Hepatocyte (in vitro differentiated cells): ENCODE measurements around the gene TMEM204. TPM values are rescaled to one million over a fixed set of nuclear protein-coding genes. Genes with fewer than 3 reads are reported as not detected.

Experiments
- DNase-seq: peaks from one replicate; pipeline ENCODE4 v3.0.0-alpha.2; 2016; ENCODE audit warnings: low spot score
- H2AFZ ChIP-seq: fragments of 200-600 bp; sonication (generic); 2 replicates; pipeline ENCODE4 v1.6.0; 2016; ENCODE audit warnings: antibody characterized with exemption, mild to moderate bottlenecking
- H3K27ac ChIP-seq: fragments of 200-600 bp; sonication (generic); 2 replicates; pipeline ENCODE4 v1.5.1; 2016; ENCODE audit warnings: mild to moderate bottlenecking
- H3K27me3 ChIP-seq: fragments of 200-600 bp; sonication (generic); 2 replicates; pipeline ENCODE4 v1.6.1; 2016
- H3K36me3 ChIP-seq: fragments of 200-600 bp; sonication (generic); replicated peaks from 2 replicates; pipeline ENCODE4 v1.5.1; 2016; ENCODE audit warnings: low read depth; ENCODE audit not compliant: insufficient read depth
- H3K4me1 ChIP-seq: fragments of 200-600 bp; sonication (generic); 2 replicates; pipeline ENCODE4 v1.5.1; 2016; ENCODE audit warnings: mild to moderate bottlenecking, moderate library complexity; ENCODE audit not compliant: insufficient read depth
- H3K4me2 ChIP-seq: fragments of 200-600 bp; sonication (generic); 2 replicates; pipeline ENCODE4 v1.6.0; 2016
- H3K4me3 ChIP-seq: fragments of 200-600 bp; sonication (generic); 2 replicates; pipeline ENCODE4 v1.5.1; 2016; ENCODE audit warnings: mild to moderate bottlenecking
- H3K79me2 ChIP-seq: fragments of 200-600 bp; sonication (generic); 2 replicates; pipeline ENCODE4 v1.6.0; 2017; ENCODE audit warnings: mild to moderate bottlenecking
- H3K9me2 ChIP-seq: fragments of 200-600 bp; sonication (generic); replicated peaks from 2 replicates; pipeline ENCODE4 v1.6.0; 2017; ENCODE audit warnings: mild to moderate bottlenecking; ENCODE audit not compliant: insufficient read depth
- H3K9me3 ChIP-seq: fragments of 200-600 bp; sonication (generic); 2 replicates; pipeline ENCODE4 v1.5.1; 2016; ENCODE audit warnings: low read depth, mild to moderate bottlenecking
- H4K20me1 ChIP-seq: fragments of 200-600 bp; sonication (generic); 2 replicates; pipeline ENCODE4 v1.6.0; 2016; ENCODE audit warnings: mild to moderate bottlenecking; ENCODE audit not compliant: insufficient read depth, poor library complexity, severe bottlenecking
- EZH2 ChIP-seq: fragments of 200-600 bp; sonication (generic); IDR thresholded peaks from 2 replicates; pipeline ENCODE4 v1.6.1; 2016; ENCODE audit warnings: antibody characterized with exemption, mild to moderate bottlenecking, borderline replicate concordance
- EZH2phosphoT487 ChIP-seq: fragments of 200-600 bp; sonication (generic); IDR thresholded peaks from one replicate; pipeline ENCODE4 v1.6.1; 2018; ENCODE audit warnings: antibody characterized with exemption, mild to moderate bottlenecking, low read depth, moderate library complexity; ENCODE audit not compliant: unreplicated experiment, severe bottlenecking
- WGBS: methylation state at CpG from one replicate; pipeline ENCODE4 v1.1.6; 2016; ENCODE audit warnings: low lambda C conversion rate; ENCODE audit errors: missing lambda C conversion rate; 5-methylcytosine and 5-hydroxymethylcytosine counted together
- polyA plus RNA-seq: library from polyadenylated mRNA; unstranded; fragments of >200 nt; fragmentation: Nextera tagmentation; extraction: Ambion mirVana; gene quantifications from 2 replicates; pipeline ENCODE4 v1.2.1, GENCODE V29; 2016
- total RNA-seq: library from RNA; depleted of rRNA; stranded (reverse); fragments of >200 nt; gene quantifications from 2 replicates; pipeline ENCODE4 v1.2.3, GENCODE V29; 2014
- TF ChIP-seq, protein P1 (sequence below): fragments of 200-600 bp; sonication (generic); IDR thresholded peaks from 2 replicates; pipeline ENCODE4 v1.5.1; 2016; ENCODE audit warnings: antibody characterized with exemption, mild to moderate bottlenecking; ENCODE audit not compliant: poor library complexity

TMEM204 gene
- total and polyA plus RNA-seq, 2 experiments from 2014 or later = 2.7 to 5.4 TPM

DNA sequence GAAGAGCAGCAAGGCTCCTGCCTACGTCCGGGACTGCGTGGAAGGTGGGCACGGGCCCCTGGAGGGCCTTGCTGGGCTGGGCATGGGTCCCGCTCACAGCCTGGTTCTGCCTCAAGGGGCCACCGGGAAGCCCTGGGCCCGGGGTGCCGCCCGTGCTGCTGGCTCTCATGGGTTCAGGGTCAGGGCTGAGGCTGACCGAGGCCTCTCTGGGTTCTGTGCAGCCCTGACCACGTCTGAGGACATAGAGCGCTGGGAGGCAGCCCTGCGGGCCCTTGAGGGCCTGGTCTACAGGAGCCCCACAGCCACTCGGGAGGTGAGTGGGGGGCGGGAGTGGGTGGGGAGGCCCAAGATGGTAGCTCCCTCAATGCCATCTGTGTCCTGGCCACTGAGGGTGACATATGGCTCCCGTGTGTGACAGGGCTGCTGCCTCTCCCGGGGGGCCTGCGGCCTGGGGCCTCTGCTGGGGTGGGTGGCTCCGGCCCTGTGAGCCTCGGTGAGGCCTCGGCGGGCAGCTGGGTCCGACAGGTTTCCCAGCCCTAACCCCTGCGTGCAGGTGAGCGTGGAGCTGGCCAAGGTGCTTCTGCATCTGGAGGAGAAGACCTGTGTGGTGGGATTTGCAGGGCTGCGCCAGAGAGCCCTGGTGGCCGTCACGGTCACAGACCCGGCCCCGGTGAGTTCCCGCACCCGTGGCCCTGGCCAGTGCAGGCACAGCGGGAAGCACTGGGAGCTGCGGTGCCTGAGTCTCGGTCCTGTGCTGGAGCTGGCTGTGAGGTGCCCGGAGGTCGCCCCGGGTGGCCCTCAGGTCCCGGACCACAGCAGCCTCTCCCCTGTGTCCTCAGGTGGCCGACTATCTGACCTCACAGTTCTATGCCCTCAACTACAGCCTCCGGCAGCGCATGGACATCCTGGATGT, 31.1 kb upstream of the TMEM204 start:
- WGBS = 98% methylated on average over 36 of the region's 42 CpGs
- H3K4me2 ChIP-seq = no peak overlapping the region
- no peak overlapping the region for H2AFZ ChIP-seq
- no peaks in the 10 kb centered on the region for H3K36me3 ChIP-seq
- TF ChIP-seq EZH2phosphoT487 (no peak), EZH2 (no peak)
- TF ChIP-seq, protein P1, sequence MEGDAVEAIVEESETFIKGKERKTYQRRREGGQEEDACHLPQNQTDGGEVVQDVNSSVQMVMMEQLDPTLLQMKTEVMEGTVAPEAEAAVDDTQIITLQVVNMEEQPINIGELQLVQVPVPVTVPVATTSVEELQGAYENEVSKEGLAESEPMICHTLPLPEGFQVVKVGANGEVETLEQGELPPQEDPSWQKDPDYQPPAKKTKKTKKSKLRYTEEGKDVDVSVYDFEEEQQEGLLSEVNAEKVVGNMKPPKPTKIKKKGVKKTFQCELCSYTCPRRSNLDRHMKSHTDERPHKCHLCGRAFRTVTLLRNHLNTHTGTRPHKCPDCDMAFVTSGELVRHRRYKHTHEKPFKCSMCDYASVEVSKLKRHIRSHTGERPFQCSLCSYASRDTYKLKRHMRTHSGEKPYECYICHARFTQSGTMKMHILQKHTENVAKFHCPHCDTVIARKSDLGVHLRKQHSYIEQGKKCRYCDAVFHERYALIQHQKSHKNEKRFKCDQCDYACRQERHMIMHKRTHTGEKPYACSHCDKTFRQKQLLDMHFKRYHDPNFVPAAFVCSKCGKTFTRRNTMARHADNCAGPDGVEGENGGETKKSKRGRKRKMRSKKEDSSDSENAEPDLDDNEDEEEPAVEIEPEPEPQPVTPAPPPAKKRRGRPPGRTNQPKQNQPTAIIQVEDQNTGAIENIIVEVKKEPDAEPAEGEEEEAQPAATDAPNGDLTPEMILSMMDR = no peak
- H3K27me3 ChIP-seq = no peaks in the 10 kb centered on the region
- no peaks in the 10 kb centered on the region for H4K20me1 ChIP-seq
- no peak overlapping the region for H3K27ac ChIP-seq
- no peak for DNase-seq
- no peaks in the 10 kb centered on the region for H3K79me2 ChIP-seq
- H3K4me3 ChIP-seq = no peak overlapping the region
- no peaks in the 10 kb centered on the region for H3K4me1 ChIP-seq
- H3K9me2 ChIP-seq = no peaks in the 10 kb centered on the region
- no peaks in the 10 kb centered on the region for H3K9me3 ChIP-seq

DNA sequence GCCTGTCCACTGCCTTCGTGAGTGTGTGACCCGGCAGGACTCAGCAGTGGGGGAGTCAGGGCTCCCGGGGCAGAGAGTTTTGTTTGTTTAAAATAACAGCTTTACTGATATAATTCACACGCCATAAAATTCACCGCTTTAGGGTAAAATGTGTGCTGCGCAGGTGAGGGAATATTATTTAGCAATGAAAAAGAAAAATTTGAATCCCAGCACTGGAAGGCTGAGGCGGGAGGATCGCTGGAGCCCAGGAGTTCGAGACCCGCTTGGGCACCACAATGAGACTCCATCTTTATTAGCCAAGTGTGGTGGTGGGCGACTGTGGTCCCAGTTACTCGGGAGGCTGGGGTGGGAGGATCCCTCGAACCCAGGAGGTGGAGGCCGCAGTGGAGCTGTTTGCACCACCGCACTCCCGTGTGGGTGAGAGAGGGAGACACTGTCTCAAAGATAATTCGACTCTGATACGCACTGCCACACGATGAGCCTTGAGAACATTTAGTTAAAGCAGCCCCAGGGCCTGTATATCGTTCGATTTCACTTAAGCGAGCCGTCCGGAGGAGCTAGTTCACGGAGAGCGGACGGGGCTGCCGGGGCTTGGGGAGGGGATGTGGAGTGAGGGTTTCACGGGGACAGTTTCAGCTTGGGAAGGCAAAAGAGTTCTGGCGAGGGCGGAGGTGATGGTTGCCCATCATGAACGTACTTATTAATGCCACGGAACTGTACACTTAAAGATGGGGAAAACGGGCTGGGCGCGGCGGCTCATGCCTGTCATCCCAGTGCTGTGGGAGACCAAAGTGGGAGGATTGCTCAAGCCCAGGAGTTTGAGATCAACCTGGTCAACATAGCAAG, 30.1 kb upstream of the TMEM204 start:
- Histone ChIP-seq H3K9me2 (no peaks in the 10 kb centered on the region), H3K4me2 (no peak overlapping the region), H3K4me1 (no peaks in the 10 kb centered on the region), H3K27ac (no peak overlapping the region), H3K27me3 (no peaks in the 10 kb centered on the region), H3K36me3 (no peaks in the 10 kb centered on the region), H3K9me3 (no peaks in the 10 kb centered on the region), H4K20me1 (no peaks in the 10 kb centered on the region), H3K4me3 (no peak overlapping the region), H2AFZ (no peak overlapping the region), H3K79me2 (no peaks in the 10 kb centered on the region)
- no peak for TF ChIP-seq EZH2
- TF ChIP-seq EZH2phosphoT487 = no peak
- 97% methylated on average over 34 of the region's 37 CpGs for WGBS
- no peak for DNase-seq

DNA sequence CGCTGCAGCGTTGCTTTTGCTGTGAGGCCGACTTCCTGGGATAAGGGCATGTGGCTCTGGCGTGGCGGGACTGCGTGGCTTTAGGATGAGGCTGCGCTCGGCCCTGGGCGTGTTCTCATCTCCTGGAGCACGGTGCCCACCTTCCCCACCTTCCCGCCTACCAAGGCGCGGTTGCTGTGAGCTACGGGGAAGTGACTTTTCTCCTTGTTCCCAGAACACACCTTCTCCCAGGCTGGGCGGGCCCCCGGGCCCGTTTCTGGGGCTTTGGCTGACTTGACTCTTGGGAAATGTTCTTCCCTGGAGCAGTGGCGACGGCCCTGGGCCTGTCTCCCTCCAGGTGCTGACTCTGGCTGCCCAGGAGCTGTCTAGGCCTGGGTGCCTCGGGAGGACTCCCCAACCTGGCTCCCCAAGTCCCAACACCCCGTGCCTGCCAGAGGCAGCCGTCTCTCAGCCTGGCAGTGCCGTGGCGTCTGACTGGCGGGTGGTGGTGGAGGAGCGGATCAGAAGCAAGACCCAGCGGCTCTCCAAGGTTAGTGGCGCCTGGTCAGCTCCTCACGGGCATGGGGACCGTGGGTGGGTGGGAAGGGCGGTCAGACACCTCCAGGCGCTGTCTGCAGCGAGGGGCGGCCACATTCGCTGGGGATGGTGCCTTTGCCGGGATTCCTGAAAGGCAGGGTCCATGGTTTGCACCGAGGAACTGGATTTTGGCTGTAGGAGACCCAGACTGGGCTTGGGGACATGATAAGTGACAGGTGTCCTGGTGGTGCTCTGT, 28.2 kb upstream of the TMEM204 start:
- 95% methylated on average over 37 of the region's 37 CpGs for WGBS
- TF ChIP-seq, protein P1 = no peak
- TF ChIP-seq EZH2 (no peak), EZH2phosphoT487 (no peak)
- H3K9me2 ChIP-seq = no peaks in the 10 kb centered on the region
- no peak overlapping the region for H3K4me3 ChIP-seq
- DNase-seq = no peak
- no peaks in the 10 kb centered on the region for H3K4me1 ChIP-seq
- H3K27ac ChIP-seq = no peak overlapping the region
- H3K27me3 ChIP-seq = no peaks in the 10 kb centered on the region
- H3K36me3 ChIP-seq = no peaks in the 10 kb centered on the region
- no peaks in the 10 kb centered on the region for H4K20me1 ChIP-seq
- H2AFZ ChIP-seq = no peak overlapping the region
- no peaks in the 10 kb centered on the region for H3K9me3 ChIP-seq
- no peak overlapping the region for H3K4me2 ChIP-seq
- no peaks in the 10 kb centered on the region for H3K79me2 ChIP-seq
